ENCODE results near the gene ADAMTSL3.

The ADAMTSL3 gene

GRCh38 chr15:83656943-83657528 lies 3.1 kb downstream of the ADAMTSL3 start:
- H3K9me3 ChIP-seq (ENCODE audit: control insufficient read depth, low read depth, low read length) = no peaks in the 10 kb centered on the region
- no peak overlapping the region for H3K4me3 ChIP-seq (ENCODE audit: low read length)

GRCh38 chr15:83657549-83657948 lies 3.6 kb downstream of the ADAMTSL3 start:
- no peaks in the 10 kb centered on the region for H3K36me3 ChIP-seq (ENCODE audit: control insufficient read depth, low read depth, low read length)

More at GRCh38 chr15:83656943-83657528, 3.1 kb downstream of the ADAMTSL3 start:
- H3K4me1 ChIP-seq (ENCODE audit: control insufficient read depth, low read depth, low read length) = no peaks in the 10 kb centered on the region
- no peaks in the 10 kb centered on the region for H3K36me3 ChIP-seq (ENCODE audit: control insufficient read depth, low read depth, low read length)
- peaks cover 47% of the 10 kb centered on the region for H3K27me3 ChIP-seq (ENCODE audit: control insufficient read depth, insufficient read depth, low read length)
- no peak overlapping the region for H3K9ac ChIP-seq (ENCODE audit: low read length)
- H3K27ac ChIP-seq (ENCODE audit: low read length) = no peak overlapping the region

GRCh38 chr15:83658430-83659416 lies 4.8 kb downstream of the ADAMTSL3 start:
- Histone ChIP-seq H3K36me3 (ENCODE audit: control insufficient read depth, low read depth, low read length) (no peaks in the 10 kb centered on the region), H3K27ac (ENCODE audit: low read length) (no peak overlapping the region), H3K9ac (ENCODE audit: low read length) (no peak overlapping the region), H3K27me3 (ENCODE audit: control insufficient read depth, insufficient read depth, low read length) (peaks cover 33% of the 10 kb centered on the region), H3K4me1 (ENCODE audit: control insufficient read depth, low read depth, low read length) (no peaks in the 10 kb centered on the region), H3K4me3 (ENCODE audit: low read length) (no peak overlapping the region), H3K9me3 (ENCODE audit: control insufficient read depth, low read depth, low read length) (no peaks in the 10 kb centered on the region)

More at GRCh38 chr15:83657549-83657948, 3.6 kb downstream of the ADAMTSL3 start:
- Histone ChIP-seq H3K9me3 (ENCODE audit: control insufficient read depth, low read depth, low read length) (no peaks in the 10 kb centered on the region), H3K27ac (ENCODE audit: low read length) (no peak overlapping the region), H3K4me3 (ENCODE audit: low read length) (no peak overlapping the region), H3K9ac (ENCODE audit: low read length) (no peak overlapping the region), H3K27me3 (ENCODE audit: control insufficient read depth, insufficient read depth, low read length) (peaks cover 42% of the 10 kb centered on the region), H3K4me1 (ENCODE audit: control insufficient read depth, low read depth, low read length) (no peaks in the 10 kb centered on the region)

- Histone ChIP-seq H3K4me3 (ENCODE audit: low read length) (no peak overlapping the region), H3K27ac (ENCODE audit: low read length) (no peak overlapping the region), H3K4me1 (ENCODE audit: control insufficient read depth, low read depth, low read length) (no peaks in the 10 kb centered on the region), H3K9ac (ENCODE audit: low read length) (no peak overlapping the region), H3K27me3 (ENCODE audit: control insufficient read depth, insufficient read depth, low read length) (peaks cover 28% of the 10 kb centered on the region), H3K9me3 (ENCODE audit: control insufficient read depth, low read depth, low read length) (no peaks in the 10 kb centered on the region), H3K36me3 (ENCODE audit: control insufficient read depth, low read depth, low read length) (no peaks in the 10 kb centered on the region)
Observed at GRCh38 chr15:83659417-83659812, 5.5 kb downstream of the ADAMTSL3 start.

GRCh38 chr15:83665480-83665879 lies 11.6 kb downstream of the ADAMTSL3 start:
- H3K36me3 ChIP-seq (ENCODE audit: control insufficient read depth, low read depth, low read length) = no peaks in the 10 kb centered on the region
- H3K9me3 ChIP-seq (ENCODE audit: control insufficient read depth, low read depth, low read length) = no peaks in the 10 kb centered on the region
- H3K4me1 ChIP-seq (ENCODE audit: control insufficient read depth, low read depth, low read length) = no peaks in the 10 kb centered on the region
- H3K27ac ChIP-seq (ENCODE audit: low read length) = no peak overlapping the region
- H3K4me3 ChIP-seq (ENCODE audit: low read length) = no peak overlapping the region
- H3K27me3 ChIP-seq (ENCODE audit: control insufficient read depth, insufficient read depth, low read length) = no peaks in the 10 kb centered on the region
- no peak overlapping the region for H3K9ac ChIP-seq (ENCODE audit: low read length)

- Histone ChIP-seq H3K4me3 (ENCODE audit: low read length) (no peak overlapping the region), H3K36me3 (ENCODE audit: control insufficient read depth, low read depth, low read length) (no peaks in the 10 kb centered on the region), H3K9me3 (ENCODE audit: control insufficient read depth, low read depth, low read length) (no peaks in the 10 kb centered on the region), H3K4me1 (ENCODE audit: control insufficient read depth, low read depth, low read length) (peaks cover 4% of the 10 kb centered on the region), H3K27ac (ENCODE audit: low read length) (no peak overlapping the region), H3K9ac (ENCODE audit: low read length) (no peak overlapping the region), H3K27me3 (ENCODE audit: control insufficient read depth, insufficient read depth, low read length) (no peaks in the 10 kb centered on the region)
Observed at GRCh38 chr15:83670672-83671229, 16.8 kb downstream of the ADAMTSL3 start.

GRCh38 chr15:83671603-83672002 lies 17.7 kb downstream of the ADAMTSL3 start:
- no peaks in the 10 kb centered on the region for H3K27me3 ChIP-seq (ENCODE audit: control insufficient read depth, insufficient read depth, low read length)
- no peaks in the 10 kb centered on the region for H3K36me3 ChIP-seq (ENCODE audit: control insufficient read depth, low read depth, low read length)
- H3K4me3 ChIP-seq (ENCODE audit: low read length) = no peak overlapping the region
- H3K4me1 ChIP-seq (ENCODE audit: control insufficient read depth, low read depth, low read length) = peaks cover 4% of the 10 kb centered on the region
- no peak overlapping the region for H3K27ac ChIP-seq (ENCODE audit: low read length)
- no peaks in the 10 kb centered on the region for H3K9me3 ChIP-seq (ENCODE audit: control insufficient read depth, low read depth, low read length)
- H3K9ac ChIP-seq (ENCODE audit: low read length) = no peak overlapping the region

GRCh38 chr15:83673385-83673784 lies 19.5 kb downstream of the ADAMTSL3 start:
- no peaks in the 10 kb centered on the region for H3K9me3 ChIP-seq (ENCODE audit: control insufficient read depth, low read depth, low read length)
- no peak overlapping the region for H3K4me3 ChIP-seq (ENCODE audit: low read length)
- H3K9ac ChIP-seq (ENCODE audit: low read length) = no peak overlapping the region

GRCh38 chr15:83682476-83683088 lies 28.7 kb downstream of the ADAMTSL3 start:
- Histone ChIP-seq H3K27ac (ENCODE audit: low read length) (no peak overlapping the region), H3K9ac (ENCODE audit: low read length) (no peak overlapping the region), H3K4me3 (ENCODE audit: low read length) (no peak overlapping the region), H3K36me3 (ENCODE audit: control insufficient read depth, low read depth, low read length) (no peaks in the 10 kb centered on the region), H3K27me3 (ENCODE audit: control insufficient read depth, insufficient read depth, low read length) (no peaks in the 10 kb centered on the region), H3K9me3 (ENCODE audit: control insufficient read depth, low read depth, low read length) (no peaks in the 10 kb centered on the region), H3K4me1 (ENCODE audit: control insufficient read depth, low read depth, low read length) (no peaks in the 10 kb centered on the region)

More at GRCh38 chr15:83673385-83673784, 19.5 kb downstream of the ADAMTSL3 start:
- no peaks in the 10 kb centered on the region for H3K36me3 ChIP-seq (ENCODE audit: control insufficient read depth, low read depth, low read length)
- H3K27me3 ChIP-seq (ENCODE audit: control insufficient read depth, insufficient read depth, low read length) = no peaks in the 10 kb centered on the region
- peaks cover 4% of the 10 kb centered on the region for H3K4me1 ChIP-seq (ENCODE audit: control insufficient read depth, low read depth, low read length)
- H3K27ac ChIP-seq (ENCODE audit: low read length) = no peak overlapping the region

GRCh38 chr15:83685916-83686332 lies 32.0 kb downstream of the ADAMTSL3 start:
- Histone ChIP-seq H3K36me3 (ENCODE audit: control insufficient read depth, low read depth, low read length) (no peaks in the 10 kb centered on the region), H3K4me3 (ENCODE audit: low read length) (no peak overlapping the region), H3K4me1 (ENCODE audit: control insufficient read depth, low read depth, low read length) (no peaks in the 10 kb centered on the region), H3K27ac (ENCODE audit: low read length) (no peak overlapping the region), H3K9ac (ENCODE audit: low read length) (no peak overlapping the region), H3K27me3 (ENCODE audit: control insufficient read depth, insufficient read depth, low read length) (no peaks in the 10 kb centered on the region), H3K9me3 (ENCODE audit: control insufficient read depth, low read depth, low read length) (no peaks in the 10 kb centered on the region)

GRCh38 chr15:83688201-83688600 lies 34.3 kb downstream of the ADAMTSL3 start:
- no peak overlapping the region for H3K4me3 ChIP-seq (ENCODE audit: low read length)

More at GRCh38 chr15:83688201-83688600, 34.3 kb downstream of the ADAMTSL3 start:
- Histone ChIP-seq H3K27me3 (ENCODE audit: control insufficient read depth, insufficient read depth, low read length) (no peaks in the 10 kb centered on the region), H3K4me1 (ENCODE audit: control insufficient read depth, low read depth, low read length) (no peaks in the 10 kb centered on the region), H3K36me3 (ENCODE audit: control insufficient read depth, low read depth, low read length) (no peaks in the 10 kb centered on the region), H3K9me3 (ENCODE audit: control insufficient read depth, low read depth, low read length) (no peaks in the 10 kb centered on the region), H3K9ac (ENCODE audit: low read length) (no peak overlapping the region), H3K27ac (ENCODE audit: low read length) (no peak overlapping the region)
